ENCODE data around the gene PGAM1. TPM values are rescaled to one million over a fixed set of nuclear protein-coding genes. Genes with fewer than 3 reads are reported as not detected.
"Not testable (repeated sequence)": the region's sequence is repeated elsewhere in the genome, so short reads cannot be mapped to it uniquely, and the experiment has no call there.

Gene PGAM1
- total RNA-seq, 1 experiment from 2014 or later = 497 TPM

GRCh38 chr10:97416565-97416964 is 9.4 kb upstream of the PGAM1 start:
- H2AFZ ChIP-seq (ENCODE audit: low read depth, low read length, poor library complexity, severe bottlenecking) = no peak overlapping the region
- H3K4me2 ChIP-seq (ENCODE audit: low read length) = no peak overlapping the region
- intact Hi-C loops (cut with micrococcal nuclease) = no loop called here
- peaks cover 2 to 33% of the 10 kb centered on the region in 2 experiments; a peak in 3 of 4 replicates for H3K4me1 ChIP-seq (ENCODE audit: control insufficient read depth in 1 of 2, insufficient read depth in 2 of 2, low read length in 2 of 2)
- H3K36me3 ChIP-seq (ENCODE audit: control insufficient read depth in 1 of 2, insufficient read depth in 2 of 2, low read length in 2 of 2) = no peaks in the 10 kb centered on the region
- no peak overlapping the region for H3K9ac ChIP-seq (ENCODE audit: low read length)
- no peaks in the 10 kb centered on the region for H3K79me2 ChIP-seq (ENCODE audit: insufficient read depth, low read length)
- TF ChIP-seq ATF3 (IDR thresholded peaks at IDR 0.05) (no peak), CTCF (IDR thresholded peaks at IDR 0.05 in 2 of 3, conservative IDR thresholded peaks at IDR 0.05 in 1 of 3; ENCODE audit: borderline replicate concordance in 1 of 3, insufficient read depth in 1 of 3, low read depth in 2 of 3, low read length in 2 of 3) (no peak), TCF7L2 (IDR thresholded peaks at IDR 0.05; ENCODE audit: borderline replicate concordance, extremely low read depth, insufficient read depth, insufficient read length) (no peak)
- no peaks in the 10 kb centered on the region for H3K9me3 ChIP-seq (ENCODE audit: control insufficient read depth in 1 of 2, insufficient read depth in 1 of 2, low read depth in 1 of 2, low read length in 2 of 2)
- ATAC-seq (no peak), DNase-seq (ENCODE audit: low read depth, low spot score) (no peak)
- BruUV-seq (replicated peaks) = no TSS peak
- POLR2A ChIA-PET = no interaction called here
- CTCF ChIA-PET = no interaction called here
- RAD21 ChIA-PET (ENCODE audit: low non-redundant PET in 1 of 2, low total read pairs in 2 of 2, uncharacterized antibody in 2 of 2, unreplicated experiment in 2 of 2) = no interaction called here
- H3K27ac ChIP-seq (ENCODE audit: low read depth, low read length) = no peak overlapping the region
- no peaks in the 10 kb centered on the region for H4K20me1 ChIP-seq (ENCODE audit: insufficient read depth)
- H3K4me3 ChIP-seq (replicated peaks in 1 of 2; ENCODE audit: low read depth in 1 of 2, low read length in 2 of 2) = no peak overlapping the region
- no peaks in the 10 kb centered on the region for H3K9me2 ChIP-seq (ENCODE audit: insufficient read depth)
- no peaks in the 10 kb centered on the region for H3K27me3 ChIP-seq (ENCODE audit: insufficient read depth, low read length)

- H2AFZ ChIP-seq (ENCODE audit: low read depth, low read length, poor library complexity, severe bottlenecking); H3K9me3 ChIP-seq (ENCODE audit: control insufficient read depth in 1 of 2, insufficient read depth in 1 of 2, low read depth in 1 of 2, low read length in 2 of 2); H4K20me1 ChIP-seq (ENCODE audit: insufficient read depth); BruUV-seq (replicated peaks); H3K4me2 ChIP-seq (ENCODE audit: low read length); H3K9me2 ChIP-seq (ENCODE audit: insufficient read depth); intact Hi-C loops (cut with micrococcal nuclease); H3K9ac ChIP-seq (ENCODE audit: low read length); DNase-seq (ENCODE audit: low read depth, low spot score); ATAC-seq; CTCF ChIA-PET; H3K27ac ChIP-seq (ENCODE audit: low read depth, low read length); H3K4me3 ChIP-seq (replicated peaks in 1 of 2; ENCODE audit: low read depth in 1 of 2, low read length in 2 of 2); H3K27me3 ChIP-seq (ENCODE audit: insufficient read depth, low read length); RAD21 ChIA-PET (ENCODE audit: low non-redundant PET in 1 of 2, low total read pairs in 2 of 2, uncharacterized antibody in 2 of 2, unreplicated experiment in 2 of 2): not testable (repeated sequence)
- H3K36me3 ChIP-seq (ENCODE audit: control insufficient read depth in 1 of 2, insufficient read depth in 2 of 2, low read length in 2 of 2) = peaks cover 3 to 13% of the 10 kb centered on the region in 2 experiments; a peak in 3 of 4 replicates
- peaks cover 8 to 32% of the 10 kb centered on the region in 2 experiments for H3K4me1 ChIP-seq (ENCODE audit: control insufficient read depth in 1 of 2, insufficient read depth in 2 of 2, low read length in 2 of 2)
- H3K79me2 ChIP-seq (ENCODE audit: insufficient read depth, low read length) = peaks cover 31% of the 10 kb centered on the region
- POLR2A ChIA-PET = interaction anchor here (1.2 kb wide), 1 partner anchor 11 kb away, joined by 3 read pairs; no protein-coding TSS in a partner anchor
Observed at GRCh38 chr10:97423757-97424098, 2.3 kb upstream of the PGAM1 start.
